Skin of body (tissue), 2 donors: ENCODE results near the gene CLTRN. TPM values are rescaled to one million over a fixed set of nuclear protein-coding genes. Genes with fewer than 3 reads are reported as not detected.
"Not testable (repeated sequence)": the region's sequence is repeated elsewhere in the genome, so short reads cannot be mapped to it uniquely, and the experiment has no call there.

Source experiments
- DNase-seq: peaks from one replicate; lab custom pipeline; 2025; lab: John Stamatoyannopoulos, UW
- total RNA-seq: library from RNA; depleted of rRNA; stranded (reverse); fragments of >200 nt; gene quantifications from one replicate; pipeline ENCODE4 v1.2.3, GENCODE V29; 2014

Gene CLTRN
- total RNA-seq, 1 donor from 2014 or later: 0.69 TPM

DNA sequence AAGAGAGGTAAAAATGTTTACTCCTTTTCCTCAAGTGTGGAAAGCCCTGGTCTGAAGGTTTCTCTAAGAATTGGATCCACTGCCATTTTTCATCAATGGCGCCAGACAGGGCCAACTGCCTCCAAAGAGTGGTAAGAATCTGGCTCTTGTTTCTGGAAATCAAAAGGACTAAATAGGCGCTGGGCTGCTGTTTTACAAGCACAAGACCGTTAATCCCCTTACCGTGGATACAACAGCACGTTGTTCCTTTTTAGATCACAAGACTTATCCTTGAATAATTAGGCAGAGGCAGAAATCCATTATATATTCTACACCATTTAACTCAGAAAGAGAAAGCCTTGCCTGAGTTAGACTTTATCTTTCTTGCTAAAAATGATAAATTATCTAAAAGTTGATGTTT lies 10.6 kb downstream of the CLTRN start:
- no peak for DNase-seq

DNA sequence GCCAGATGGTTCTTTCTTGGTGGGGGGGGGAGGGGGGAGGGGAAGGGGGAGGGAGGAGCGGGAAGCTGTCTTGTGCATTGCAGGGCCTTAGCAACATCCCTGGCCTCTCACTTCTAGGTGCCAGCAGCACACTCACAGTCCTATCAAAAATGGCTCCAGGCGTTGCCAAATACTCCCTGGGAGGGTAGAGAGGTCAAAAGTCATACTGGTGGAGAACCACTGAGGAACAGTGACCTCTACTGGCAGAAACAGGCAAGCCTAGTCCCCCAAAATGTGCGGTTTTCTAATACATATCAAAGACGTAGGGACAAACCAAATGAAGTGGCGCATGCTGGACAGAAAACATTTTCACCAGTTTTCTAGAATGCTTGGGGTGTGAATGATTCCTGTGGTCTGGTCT lies 17.1 kb downstream of the CLTRN start:
- DNase-seq: not testable (repeated sequence)

DNA sequence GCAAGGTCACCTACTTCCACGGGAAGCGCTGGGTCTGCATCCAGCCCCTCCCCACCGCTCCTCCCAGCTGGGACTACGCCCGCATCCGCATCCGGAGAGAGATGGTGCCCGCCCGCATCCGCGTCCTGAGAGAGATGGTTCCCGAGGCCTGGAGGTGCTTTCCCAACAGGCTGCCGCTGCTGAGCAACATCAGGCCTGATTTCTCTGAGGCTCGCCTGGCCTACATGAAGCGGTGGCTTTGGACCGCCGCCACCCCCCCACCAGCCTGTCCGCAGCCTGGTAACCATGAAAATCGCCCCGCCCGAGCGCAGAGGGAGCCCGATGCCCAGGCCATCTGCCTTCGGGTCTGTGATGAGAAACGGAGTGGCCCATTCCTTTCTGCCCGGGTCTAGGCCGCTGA lies 18.1 kb downstream of the CLTRN start:
- no peak for DNase-seq

DNA sequence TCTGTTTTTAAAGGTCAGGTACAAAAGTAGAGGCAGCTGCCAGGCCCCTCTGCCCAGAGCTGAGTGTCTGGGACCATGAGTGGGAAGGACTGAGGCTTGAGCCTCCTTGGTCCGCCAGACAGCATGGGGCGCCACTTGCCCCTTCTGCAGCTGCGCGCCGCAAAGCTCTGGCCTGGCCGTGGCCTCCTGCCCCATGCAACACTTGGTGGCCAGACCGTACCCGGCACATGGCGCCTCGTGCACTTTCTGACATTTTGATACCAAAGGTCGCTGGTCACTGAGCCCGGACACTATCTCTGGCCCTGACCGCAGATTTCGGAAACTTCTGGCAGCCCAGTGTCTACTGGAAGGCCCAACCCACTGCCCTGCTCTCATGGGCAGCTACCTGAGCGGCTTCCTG lies 18.6 kb downstream of the CLTRN start:
- no peak for DNase-seq

DNA sequence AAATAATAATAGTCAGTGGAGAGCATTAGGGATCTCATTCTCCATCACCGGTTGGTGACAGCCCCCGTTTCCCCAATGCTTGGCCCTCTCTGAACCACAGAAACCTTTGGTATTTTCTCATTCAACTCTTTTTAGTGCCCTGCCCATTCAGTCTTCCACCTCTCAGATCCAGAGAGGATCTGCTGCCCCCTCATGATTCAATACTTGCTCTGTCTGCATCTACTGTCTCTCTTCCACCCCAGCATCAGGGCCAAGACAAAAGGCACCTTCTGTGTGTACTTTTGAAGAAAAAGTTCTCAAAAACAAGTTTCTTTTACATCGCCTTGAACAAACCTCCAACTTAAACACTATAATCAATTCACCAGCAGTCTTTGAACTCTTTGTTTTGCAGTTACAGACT lies 19.3 kb downstream of the CLTRN start:
- no peak for DNase-seq

DNA sequence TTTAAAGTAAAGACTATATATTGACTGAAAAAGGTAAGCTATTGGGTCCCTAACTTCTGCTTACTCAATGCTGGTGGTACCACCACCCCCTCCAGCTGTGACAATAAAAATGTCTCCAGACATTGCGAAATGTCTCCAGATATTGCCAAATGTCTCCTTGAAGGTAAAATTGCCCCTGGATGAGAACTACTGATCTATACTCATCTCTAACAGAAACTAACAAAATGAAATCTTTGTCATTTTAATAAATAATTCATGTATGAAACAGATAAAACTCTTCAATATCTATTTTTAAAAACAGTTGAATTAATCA lies 20.1 kb downstream of the CLTRN start:
- no peak for DNase-seq

DNA sequence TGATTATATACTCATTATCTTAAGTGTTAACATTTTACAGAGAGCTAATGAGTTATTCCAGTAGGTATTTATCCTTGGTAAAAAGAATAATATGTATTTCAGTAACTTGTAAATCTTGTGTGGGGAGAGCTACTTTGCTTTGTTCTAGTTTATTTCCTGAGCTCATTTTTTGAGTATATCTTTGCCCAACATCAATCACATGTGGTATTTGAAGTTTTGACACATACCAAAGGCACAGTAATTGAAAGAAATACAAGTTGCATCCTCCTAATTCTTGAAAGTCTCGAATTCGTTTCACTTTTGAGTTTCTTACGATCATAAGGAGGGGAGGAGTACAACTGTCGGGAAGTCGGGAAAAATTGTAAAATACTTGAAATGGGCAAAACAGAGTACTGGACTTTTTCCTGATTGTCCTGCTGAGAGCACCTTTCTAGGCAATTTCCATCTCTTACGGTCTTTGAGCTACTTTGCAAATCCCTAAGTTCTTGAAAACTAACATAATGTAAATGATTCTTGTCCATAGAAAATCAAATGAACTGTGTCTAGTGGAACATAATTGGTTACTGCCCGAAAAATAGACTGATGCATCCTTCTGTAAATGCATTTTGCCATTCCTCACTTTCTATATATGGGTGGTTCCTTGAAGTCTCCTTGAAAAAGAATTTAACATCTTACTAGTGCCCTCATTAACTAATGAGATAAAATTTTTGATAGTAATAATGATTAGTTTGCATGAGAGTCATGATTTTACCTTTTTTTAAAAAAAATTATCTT lies 20.6 kb downstream of the CLTRN start:
- no peak for DNase-seq

DNA sequence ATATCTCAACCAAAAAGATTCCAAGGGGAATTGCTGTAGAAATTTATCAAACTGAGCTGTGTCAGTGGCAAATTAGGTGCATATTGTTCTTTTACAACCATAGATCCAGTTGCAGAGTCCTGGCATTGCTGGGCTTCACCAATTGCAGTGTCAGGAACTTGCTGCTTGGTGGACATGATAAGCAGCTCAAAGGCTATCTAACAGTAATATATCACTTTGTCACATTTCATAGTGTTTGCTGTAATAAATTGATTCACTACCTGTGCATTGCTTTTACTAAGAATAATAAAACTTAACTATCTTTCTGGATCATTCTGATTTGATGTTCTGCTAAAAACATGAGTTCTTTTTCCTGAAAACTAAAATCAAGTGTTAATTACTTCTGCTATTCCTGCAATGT lies 33.0 kb downstream of the CLTRN start:
- no peak for DNase-seq

DNA sequence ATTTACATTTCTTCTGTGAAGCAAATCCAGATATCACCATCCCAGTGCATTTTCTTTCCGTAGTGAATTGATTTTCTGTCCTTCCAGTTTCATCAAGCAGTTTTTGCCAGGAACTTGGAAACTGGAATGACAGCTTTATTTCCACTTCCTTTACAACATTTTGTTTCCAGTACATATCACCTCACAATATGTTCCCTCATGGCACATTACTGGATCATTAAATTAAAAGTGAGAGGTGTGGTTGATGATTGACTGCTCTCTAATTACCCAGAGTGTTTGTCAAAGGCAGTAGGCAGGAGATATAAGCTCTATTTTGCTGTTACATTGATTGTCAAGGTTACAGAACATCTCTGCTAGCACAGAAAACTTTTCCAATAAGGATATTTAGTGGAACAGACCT lies 41.6 kb downstream of the CLTRN start:
- no peak for DNase-seq

DNA sequence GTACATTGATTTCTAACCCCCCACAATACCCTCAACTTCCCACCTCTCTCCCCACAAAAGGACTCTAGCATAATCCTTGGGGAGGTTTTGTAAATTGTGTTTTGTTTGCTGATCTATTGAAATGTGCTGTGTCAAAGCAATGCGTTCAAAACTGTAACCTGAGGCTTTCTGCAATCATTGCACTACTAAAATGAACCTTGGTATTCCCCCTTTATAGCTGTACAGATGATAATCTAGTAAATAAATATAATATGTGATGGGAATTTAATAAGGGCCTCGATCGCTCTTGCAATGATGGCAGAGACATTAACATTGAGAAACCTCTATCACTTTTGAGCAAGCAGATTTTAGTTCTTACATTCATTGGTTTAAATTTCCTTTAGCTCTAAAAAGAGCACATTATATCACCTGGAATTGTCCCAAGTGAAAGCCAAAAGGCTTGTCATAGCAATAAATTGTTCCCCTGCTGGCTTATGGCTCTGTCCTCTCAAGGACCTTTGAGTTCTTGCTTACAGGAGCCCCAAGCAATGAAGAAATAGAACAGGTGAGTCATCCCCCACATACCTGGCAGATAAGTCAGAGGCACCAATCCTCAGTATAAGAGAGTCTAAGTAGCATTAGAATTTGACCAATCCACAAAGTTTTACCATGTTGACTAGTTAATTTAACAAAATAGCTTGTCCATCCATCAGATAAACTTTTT lies 45.4 kb downstream of the CLTRN start:
- no peak for DNase-seq

DNA sequence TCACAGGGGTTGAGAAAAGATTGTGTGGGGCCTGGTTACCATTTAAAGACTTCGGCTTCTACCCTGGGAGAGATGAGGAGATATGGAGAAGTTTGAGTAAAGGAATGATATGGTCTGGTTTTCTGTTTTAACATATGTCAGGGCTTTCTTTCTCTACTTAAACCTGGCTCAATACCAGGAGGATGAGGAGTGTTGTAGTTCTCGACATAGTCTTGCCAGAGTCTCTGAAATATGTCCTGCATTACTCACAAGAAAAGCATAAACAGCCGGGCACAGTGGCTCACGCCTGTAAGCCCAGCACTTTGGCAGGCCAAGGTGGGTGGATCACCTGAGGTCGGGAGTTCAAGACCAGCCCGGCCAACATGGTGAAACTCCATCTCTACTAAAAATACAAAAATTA lies 47.5 kb downstream of the CLTRN start:
- DNase-seq: no peak

DNA sequence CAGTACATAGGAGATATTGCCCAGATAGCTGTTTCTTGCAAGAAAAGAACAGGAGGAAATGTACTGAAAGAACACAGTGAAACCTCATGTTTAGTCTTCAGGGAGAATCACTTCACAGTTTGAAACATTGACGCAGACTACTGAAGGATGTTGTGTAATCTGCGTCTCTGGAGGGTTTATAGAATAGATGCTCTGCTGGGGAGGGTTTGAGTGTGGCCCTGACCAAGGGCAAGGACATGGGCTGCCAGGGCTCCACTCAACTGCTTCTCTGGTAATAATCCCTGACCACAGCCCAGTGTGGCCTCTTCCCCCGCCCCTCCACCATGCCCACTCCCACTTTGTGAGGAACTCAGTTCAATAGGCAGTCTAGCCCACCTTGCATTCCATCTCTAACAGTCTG lies 48.1 kb downstream of the CLTRN start:
- DNase-seq: no peak

DNA sequence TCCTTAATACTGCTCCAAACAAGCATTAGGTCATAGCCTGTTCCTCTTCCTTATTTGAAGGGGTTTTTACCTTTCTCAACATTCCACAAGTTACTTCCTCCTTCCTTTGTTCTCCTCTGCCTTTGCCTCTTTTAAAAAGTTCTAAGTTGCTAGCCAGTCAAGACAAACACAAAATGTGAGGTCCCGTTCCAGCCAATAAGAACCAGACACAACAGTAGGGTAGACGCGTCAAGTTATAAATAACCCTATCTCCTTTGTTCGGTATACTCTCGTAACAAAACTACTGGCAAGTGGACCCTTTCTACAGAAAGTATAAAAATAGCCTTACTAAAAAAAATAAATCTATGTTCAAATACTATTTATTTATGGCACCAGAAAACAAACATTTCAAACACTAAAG lies 57.5 kb downstream of the CLTRN start:
- no peak for DNase-seq

DNA sequence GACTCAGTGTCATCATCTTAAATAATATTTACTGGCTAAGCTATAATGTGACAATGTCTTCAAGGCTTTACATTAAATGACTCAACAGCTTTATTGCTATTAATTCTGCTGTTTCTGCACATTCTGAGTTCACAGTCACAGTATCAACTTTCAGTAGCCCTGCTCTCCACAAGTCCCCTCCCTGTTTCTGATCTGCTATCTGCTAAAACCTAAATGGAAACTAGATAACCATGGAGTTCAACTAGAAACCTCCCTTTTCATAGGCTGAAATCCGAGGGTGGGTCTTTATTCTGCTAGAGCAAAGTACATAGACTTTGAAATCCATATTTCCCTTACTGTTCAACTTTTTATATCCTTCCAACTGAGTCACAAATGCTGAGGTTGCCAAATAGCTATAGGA lies 58.5 kb downstream of the CLTRN start:
- DNase-seq: no peak

DNA sequence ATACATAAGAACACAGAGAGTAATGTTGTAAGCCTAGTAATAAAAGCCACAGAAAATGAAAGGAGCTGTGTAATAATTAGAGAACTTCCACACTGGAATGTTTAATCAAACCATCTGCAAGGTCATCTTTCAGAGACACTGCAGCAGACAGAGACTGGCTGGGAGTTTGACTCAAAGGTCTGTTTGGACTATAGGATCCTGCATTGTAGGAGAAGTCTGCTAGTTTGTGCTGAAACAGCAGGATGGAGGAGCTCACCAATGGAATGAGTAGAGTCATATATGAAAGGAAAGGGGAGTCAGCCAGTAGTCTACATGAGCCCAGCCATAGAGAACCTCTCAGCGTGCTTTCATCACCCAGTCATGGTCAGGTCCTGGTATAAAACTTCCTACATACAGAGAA lies 59.4 kb downstream of the CLTRN start:
- DNase-seq: no peak

DNA sequence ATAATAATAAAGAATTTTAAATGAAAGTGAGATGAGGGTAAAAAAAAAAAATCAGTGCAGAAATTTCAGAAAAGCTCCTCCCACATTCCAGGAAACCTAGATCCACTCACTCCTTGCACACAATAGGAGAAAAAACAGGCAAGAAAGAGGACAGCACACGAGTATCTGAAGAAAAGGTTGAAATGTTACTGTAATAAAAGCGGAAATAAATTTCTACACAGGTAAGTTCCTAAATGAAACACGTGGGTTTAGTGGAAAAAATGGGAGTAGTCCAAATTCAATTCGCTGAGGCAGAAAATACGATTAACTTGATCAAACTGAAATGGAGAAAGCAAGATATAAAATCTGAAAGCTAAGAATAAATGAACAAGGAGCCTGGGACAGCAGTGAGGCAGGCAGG lies 61.8 kb downstream of the CLTRN start:
- DNase-seq: no peak

DNA sequence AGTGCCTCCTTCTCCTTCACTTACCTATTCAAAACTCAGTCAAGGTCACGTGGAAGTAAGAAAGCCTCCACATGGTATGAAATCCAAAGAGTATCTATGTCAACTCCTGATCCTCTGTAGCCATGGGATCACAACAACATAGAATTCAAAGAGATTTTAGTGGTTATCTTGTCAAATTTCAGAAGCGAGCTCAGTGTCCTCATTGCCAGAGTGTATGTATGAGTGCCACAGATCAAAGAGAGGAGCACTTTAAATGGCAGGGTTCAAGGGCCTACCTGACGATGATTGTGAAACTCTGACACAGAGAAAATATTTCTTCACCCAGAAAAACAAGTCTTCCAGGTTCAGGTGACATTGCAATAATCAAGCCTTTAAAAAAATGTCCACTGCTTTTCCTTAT lies 62.7 kb downstream of the CLTRN start:
- no peak for DNase-seq

DNA sequence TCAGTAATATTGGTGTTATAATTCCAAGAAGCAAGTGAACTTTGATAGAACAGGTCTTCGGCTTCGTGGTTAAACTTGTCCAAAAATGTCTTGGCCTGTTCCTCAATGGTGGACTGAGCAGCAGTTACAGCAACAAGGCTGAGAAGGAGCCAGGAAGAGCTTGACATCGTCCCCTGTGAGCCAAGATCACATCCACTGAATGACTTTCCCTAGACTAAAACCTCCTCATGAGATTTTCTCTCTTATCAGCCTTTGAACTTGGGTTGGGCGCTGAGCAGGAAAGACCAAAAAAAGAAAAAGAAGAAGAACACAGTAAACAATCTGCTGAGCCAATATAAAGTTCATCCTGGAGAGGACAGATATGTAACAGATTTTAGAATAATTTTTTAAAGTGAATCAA lies 63.9 kb downstream of the CLTRN start, which contains the start of gene ACE2:
Gene ACE2, minus strand, starts transcription at position 216 of the 400 bp plus-strand sequence. Its CDS starts 49 bp downstream, at position 167.
- no peak for DNase-seq

DNA sequence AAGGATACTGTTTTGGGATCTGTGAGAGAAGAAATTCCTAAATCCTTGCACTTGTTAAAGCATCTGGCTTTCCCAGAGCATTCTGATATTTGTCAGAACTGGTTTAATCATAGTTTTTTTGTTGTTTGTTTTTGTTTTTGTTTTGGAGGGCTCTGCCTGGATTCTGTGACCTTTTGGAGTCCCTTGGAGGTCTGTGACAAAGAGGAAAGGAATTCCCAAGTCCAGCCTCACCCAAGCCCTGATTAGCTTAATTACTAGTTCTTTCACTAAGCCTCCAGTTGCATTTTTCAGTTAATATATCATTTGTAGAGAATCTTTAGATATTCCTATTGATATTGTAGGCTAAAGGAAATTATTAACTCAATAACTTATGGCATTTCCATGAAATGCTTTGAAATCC lies 64.6 kb downstream of the CLTRN start:
- DNase-seq: no peak

DNA sequence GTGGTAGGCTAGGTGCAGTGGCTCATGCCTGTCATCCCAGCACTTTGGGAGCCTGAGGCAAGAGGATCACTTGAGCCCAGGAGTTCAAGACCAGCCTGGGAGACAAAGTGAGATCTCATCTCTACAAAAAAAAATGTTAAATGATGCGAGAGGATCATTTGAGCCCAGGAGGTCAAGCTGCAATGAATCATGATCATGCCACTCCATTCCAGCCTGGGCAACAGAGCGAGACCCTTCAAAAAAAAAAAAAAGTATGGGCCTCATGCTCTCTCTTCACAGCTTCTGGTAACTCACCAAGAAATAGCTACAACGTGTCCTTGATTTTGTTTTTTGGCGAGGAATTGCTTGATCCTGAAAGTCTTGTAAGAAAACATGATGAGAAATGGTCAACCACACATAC lies 65.1 kb downstream of the CLTRN start:
- DNase-seq: no peak

DNA sequence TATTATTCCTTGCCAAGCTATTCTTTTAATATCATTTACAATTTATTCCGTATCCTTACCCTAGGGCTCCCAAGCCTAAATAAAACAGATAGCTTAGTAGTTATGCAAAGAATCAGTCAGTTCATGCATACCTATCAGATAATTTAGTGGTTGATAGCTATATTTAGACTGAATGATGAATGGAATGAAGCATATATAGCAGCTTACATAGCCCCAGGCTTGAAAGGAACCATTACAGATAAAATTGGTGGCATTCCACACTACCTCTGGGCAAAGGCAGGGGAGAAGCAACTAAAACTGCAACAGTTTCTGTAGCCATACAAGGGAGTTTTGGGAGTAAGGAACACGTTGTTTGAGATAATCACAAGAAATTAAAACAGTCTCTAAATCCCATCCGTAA lies 66.6 kb downstream of the CLTRN start:
- DNase-seq: no peak

DNA sequence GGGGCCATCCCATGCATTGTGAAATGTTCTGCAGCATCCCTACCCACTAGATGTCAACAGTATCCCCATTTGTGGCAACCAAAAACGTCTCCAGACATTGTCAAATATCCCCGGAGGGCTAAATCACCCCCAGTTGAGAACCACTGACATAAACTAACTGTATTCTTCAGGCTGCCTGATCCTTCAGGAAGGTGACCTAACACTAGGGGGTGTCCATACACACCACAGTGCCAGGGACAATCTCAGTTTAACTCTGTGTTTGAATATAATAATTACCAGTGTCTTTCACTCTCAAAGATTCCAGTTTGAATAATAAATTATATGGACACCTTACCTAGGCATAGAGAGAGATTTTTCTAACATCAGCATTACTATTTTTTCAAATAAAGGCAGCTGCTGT lies 70.2 kb downstream of the CLTRN start:
- DNase-seq: no peak
